ENCODE data around the gene GRK2.

The GRK2 gene

DNA sequence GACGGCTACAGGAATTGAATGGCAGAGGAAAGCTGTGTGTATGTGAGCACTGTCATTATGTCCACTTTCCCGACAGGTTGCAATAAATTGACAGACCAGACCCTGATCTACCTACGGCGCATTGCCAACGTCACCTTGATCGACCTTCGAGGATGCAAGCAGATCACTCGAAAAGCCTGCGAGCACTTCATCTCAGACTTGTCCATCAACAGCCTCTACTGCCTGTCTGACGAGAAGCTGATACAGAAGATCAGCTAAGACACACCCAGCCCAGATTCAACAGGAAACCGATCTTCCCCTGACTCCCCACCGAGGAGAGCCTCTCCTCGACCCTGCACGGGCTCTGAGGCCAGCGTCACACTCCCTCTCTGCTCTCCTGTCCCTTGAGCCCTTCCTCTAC, 11.5 kb upstream of the GRK2 start:
- no peak for DNase-seq

DNA sequence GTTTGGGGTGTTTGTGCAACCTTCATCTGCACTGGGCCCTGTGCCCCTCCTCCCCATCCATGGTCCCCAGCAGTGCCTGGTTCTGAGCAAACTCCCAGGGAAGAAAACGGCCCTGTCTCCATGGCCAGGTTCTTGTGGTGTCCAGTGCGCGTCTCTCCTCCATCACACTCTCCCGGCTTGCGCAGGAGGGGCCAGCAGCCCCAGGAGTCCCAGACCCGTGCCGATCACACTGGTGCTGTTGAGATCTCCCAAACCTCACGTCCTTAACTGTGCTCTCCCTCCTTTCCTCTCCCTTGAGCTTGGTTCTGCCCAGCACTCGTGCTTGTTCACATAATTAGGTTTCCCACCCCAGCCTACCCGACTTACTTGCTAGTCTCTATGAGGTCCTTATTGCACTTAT, 10.9 kb upstream of the GRK2 start:
- no peak for DNase-seq

DNA sequence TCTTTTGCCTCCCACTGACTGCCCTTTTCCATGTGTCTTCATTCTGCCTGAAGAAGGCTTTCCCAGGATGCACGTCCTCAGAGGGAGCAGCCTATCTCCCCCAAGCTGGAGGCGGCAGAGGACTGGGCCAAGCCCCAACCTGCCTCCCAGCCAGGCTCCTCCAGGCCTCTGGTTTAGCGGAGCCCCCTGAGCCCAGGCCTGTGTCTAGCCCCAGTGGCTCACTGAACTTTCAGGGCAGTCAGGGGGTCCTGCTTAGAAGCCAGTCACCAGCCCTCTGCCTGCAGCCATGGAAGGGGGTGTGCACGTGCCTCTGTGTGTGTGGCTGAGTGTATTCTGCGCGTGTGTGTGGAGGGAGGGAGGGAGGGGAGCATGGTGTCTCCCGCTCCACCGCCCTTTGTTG, 10.4 kb upstream of the GRK2 start:
- DNase-seq = no peak

DNA sequence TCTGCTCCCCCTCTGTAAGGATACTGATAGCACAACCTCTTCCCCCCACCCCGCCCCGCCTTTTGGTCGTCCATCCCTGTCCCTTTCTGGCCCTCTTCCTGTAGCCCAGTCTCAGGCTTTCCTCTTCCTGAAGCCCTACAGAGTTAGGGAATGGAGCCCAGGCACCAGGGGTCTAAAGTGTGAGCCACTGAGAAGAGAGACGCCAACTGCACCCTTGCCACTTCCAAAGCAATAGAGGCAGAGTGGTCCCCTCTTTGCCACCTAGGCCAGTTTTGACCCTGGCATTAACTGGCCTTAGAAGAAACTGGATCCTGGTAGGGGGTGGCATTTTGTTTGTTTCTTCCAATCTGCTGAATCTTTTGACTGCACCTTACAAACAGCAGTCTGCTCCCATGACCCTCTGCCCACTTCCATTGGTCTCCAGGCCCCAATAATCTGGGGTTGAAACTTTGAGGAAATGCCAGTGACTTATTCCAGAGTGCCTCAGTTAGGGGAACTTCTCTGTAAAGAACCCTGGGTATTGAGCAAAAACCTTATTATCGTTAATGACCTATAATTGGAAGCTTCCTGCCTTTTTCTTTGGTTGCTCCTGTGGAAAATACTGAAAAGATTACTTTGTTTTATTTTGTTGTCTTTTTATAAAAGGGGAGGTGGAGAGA, 9.7 kb upstream of the GRK2 start:
- DNase-seq = no peak

DNA sequence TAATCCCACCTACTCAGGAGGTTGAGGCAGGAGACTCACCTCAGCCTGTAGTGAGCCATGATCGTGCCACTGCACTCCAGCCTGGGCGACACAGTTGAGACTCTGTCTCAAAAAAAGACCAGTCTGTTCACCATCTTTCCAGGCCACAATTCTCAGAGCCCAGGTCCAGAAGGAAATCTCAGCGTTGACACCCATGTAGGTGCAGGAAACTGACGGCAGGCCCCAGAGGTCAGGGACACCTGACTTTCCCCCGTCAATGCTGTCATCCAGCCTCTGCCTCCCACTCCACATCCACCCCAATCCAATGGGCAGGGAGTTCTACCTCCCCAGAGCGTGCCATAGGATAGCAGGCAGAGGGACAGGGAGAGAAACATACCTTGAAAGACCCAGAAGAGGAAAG, 5.9 kb upstream of the GRK2 start:
- DNase-seq = no peak

DNA sequence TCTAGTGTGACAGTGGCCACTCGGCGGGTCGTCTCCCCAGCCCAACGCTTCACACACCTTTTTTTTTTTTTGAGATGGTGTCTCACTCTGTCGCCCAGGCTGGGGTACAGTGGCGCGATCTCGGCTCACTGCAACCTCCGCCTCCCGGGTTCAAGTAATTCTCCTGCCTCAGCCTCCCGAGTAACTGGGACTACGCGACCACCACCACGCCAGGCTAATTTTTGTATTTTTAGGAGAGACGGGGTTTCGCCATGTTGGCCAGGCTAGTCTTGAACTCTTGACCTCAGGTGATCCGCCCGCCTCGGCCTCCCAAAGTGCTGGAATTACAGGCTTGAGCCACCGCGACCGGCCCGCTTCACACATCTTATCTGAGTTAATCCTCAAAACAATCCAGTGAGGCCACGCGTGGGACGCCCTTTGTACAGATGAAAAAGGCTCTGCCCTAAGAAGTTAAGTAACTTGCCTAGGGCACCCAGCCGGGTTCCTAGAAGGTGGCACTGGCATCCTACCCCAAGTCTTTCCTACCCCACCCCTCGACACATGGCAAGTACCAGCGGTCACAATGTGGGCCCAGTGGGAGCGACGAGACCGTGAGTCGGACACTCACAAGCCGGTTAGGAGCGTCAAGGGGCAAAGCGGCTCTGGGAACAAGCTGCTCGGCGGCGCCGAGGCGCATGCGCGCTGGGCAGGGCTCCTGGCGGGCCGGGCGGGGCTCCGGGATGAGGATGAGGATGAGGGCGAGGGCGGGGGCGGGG, 5.2 kb upstream of the GRK2 start:
- DNase-seq = peak in 1 of 2 experiments; percentile 24

DNA sequence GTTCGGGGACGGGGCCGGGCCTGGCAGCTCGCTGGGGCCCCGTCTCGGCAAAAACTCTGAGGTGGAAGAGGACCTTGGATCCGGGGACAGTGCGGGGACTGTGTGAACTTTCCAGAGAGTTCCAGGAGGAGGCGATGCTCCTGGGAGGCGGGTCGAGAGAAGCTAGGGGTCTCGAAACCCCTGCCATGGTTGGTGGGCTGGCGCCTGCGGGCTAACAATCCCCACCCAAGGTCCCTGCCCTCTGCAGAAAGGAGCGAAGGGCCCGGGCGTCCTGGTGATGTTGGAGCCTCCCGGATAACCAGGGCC, 4.7 kb upstream of the GRK2 start:
- no peak for DNase-seq

DNA sequence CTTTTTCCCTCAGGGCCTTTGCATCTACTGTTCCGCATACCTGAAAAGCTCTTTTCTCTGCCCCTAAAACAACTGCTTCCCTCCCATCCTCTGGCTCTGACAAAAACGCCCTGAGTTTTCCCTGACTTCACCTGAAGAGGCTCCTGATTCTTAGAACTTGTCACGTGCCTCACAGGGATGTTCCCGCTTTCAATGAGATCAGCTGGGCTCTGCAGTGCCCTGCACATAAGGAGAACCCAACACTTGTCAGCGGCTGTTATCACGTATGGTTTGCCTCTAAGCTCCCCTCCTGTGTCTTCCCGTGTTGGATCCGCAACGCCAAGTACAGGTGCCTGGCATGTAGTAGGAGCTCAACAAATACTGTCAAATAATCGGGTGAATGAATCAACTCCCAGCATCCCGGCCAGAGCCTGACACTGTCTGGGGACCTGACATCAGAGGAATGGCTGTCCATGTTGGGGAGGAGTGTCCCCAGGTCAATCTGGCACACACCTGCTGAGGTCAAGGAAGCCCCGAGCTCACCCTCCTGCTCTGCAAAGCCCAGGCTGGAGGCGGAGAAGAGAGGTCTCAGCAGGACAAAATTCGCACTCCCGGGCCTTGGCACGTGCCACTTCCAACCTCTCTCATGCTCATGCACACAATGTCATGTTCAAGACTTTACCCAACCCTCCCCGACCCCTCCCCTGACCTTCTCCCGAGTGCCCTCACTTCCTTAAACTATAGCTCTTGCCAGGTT, 4.2 kb upstream of the GRK2 start:
- DNase-seq = no peak

DNA sequence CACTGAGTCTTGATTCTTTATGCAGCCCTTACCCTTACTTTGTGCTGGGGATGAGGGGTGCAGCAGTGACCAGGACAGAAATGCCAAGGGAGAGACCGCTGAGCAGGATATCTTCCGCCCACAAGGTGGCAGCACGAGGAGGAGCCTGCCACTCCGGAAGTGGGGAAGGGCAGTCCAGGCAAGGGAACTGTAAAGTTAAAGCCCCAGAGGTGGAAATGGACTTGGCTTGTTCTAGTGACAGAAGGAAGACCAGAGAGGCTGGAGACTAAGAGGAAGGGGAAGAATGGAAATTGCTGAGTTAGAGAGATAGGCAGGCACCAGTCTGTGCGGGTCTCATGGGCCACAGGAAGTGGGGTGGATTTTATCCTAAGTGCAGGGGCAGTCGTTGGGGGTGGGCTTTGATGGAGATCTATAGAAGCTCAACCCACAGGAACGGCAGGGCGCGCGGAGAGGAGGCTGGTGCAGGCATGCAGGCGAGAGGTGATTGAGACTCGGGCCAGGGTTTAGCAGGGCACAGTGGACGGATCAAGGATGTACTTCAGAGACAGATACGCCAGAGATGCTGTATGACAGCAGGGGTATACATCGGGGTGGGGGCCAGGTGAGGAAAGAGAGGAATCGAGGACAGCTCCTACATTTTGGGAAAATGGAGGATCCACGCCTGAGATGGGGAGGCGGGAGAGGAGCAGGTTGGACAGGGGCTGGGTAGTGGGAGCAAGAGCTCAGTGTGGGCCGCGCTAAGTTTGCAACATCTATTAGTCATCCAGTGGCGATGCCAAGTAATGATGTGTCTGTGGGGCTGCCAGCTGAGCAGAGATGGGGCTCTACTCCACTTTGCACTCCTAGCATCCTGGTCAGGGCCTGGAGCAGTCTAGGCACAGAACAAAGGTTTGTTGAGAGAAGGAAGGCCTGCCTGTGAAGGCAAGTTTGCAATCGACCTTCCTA, 3.3 kb upstream of the GRK2 start:
- peak; percentile 60 to 68 for DNase-seq

DNA sequence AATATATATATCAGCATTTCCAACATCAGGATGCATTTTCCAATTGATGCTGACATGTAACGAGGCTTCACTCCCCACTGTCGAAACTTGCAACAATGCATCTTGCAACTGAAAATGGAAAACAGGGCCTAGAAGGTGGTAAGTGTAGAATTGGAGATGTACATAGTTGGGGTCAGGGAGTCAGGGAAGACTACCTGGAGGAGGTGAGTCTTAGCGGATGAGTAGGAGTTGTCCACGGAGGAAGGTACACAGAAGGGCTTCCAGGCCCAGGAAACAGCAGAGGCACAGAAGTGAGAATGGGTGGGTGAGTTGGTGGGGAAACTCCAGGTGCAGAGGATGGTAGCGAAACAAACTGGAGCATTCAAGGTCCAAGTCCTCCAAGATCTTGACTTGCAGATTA, 2.0 kb upstream of the GRK2 start:
- no peak for DNase-seq

DNA sequence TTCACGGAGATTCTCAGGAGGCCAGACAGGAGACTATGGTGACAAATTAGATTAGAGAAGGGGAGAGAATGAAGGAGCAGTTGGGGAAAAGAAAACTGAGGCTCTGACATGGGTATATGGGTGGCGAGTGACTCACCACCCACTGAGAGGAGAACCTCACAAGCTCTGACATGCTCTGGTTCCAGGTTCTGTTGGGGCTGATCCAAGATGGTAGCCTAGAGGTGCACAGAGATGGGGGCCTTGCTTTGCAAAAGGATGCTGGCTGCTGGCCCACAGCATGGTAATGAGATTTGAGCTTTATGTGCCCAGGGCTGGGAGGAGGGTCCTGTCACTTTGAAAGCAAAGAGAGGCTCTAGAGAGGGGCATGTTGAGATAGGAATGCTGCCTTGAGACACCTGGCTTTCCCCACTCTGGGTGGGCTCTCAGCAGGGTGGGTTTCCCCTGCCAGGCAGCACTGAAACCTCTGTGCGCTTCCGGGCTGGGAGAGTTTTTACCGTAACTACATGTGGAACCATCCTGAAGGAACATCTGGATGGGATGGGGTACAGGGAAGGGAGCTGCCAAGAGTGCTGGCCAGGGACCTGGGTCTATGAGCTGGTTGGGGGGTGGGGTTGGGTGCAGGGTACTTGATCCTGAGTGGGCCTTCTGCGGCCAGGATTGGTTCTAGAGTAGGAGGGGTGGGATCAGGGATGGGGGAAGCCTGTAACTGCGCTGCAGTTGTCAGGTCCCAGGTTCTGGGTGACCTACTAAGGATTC, 1.2 kb upstream of the GRK2 start:
- DNase-seq = no peak

DNA sequence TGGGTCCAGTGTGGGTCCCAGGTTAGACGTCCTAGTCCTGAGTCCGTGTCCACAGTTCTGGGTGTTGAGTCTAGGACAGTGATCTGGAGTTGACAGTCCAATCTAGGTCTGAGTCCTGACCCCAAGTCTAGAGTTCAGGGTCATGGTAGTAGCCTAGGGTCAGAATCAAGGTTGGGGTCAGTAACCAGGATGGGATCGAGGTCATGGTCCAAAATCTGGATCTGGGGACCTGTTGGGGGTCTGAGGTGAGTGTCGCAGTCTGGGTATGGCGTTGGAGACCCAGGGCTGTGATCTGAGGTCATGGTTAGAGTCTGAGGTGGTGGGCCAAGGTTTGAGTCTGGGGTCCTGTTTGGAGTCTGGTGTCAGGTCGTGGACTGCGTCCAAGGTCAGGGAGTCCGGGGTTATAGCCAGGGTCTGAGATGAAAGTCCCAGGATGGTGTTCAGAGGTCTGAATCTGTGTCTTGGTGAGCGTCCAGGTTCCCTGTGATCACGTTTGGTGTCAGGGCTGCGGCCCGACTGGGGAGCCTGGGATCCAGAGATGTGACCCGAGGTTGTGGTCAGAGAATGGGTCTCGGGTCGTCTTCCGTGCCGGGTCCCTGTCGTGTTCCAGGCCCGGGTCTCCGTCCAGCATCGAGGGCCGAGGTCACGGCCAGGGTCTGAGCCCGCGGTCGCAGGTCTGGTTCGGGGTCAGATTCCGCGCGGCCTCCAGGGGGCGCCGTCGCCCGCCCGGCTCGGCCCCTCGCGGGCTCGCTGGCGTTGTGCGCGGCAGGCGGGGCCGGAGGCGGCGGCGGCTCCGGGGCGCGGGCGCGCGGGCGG, 432 bp upstream of the GRK2 start:
- DNase-seq = peak; percentile 68 to 81

DNA sequence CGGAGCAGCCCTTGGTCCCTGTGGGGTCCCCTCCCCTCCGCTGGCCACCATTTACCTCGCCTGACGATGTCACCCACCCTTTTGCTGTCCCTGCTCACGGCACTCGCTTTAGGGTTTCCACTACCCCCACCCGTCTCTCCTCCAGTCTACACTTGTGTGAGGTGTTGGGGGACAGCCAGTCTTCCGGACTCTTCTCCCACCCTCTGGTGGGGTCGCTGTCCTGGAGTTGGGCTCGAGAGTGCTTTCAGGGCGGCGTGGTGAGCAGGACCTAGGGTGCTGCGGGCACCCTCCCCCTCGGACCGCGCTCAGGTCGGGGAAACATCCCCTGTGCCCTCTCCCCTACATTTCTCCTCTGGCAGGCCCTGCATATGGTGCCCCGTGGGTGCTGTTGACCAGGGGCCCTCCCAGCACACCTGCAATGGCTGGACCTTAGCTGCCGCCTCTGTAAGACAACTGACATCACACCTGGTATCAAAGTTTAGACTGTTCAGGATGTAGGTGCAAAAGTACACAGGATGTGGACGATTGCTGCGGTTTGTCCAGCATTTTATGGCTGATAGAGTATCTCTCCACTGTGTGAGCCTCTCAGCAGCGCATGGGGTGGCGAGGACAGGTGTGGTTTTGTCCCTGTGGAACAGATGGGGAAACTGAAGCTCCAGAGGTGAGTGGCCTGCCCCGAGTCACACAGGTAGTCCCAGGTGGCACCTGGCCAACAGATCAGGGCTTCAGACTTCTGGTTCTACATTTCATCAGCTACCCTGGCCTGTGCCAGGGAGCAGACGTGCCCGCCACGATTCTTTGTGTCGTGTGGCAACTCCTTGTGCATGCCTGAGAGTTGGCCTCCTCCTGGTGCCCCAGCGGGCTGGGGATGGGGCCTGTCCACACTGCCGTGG, 1.2 kb downstream of the GRK2 start:
- DNase-seq = no peak

DNA sequence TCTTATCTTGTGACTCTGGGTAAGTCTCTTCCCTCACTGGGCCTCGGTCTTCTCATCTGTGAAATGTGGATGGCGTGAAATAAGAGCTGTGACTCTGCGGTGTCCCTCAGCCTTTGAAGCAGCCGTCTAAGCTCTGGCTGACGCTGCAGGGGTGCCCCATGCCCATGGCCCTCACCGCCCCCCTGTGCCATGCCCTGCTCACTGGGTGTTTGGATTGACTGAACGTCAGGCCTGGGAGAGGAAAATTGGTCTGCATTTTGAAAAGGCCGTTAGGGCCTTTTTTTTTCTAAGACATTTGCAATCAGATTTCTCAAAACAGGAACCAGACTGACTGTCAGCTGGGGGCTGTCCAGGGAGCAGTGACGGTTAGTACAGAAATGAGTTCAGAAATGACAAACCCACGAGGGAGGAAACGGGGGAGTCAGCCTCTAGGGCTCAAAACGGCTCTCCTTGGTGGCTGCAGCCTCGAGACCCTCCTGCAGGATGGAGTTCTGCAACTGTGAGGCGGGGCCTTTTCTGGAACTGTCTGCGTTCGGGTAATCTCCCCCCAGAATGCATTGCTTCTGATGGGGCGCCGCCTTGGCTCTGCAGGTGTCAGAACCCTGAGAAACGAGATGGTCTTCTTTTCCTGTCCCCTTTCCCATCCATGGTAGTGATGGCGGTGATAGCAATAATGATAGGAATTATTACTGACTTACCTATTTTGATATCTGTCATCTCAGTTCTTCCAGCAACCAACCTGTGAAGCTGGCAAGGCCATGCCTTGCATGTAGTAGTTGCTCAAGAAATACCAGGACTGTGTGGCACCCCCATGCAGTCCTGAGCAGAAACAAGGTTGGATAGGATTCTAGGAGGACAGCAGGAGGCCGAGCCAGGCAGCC, 2.0 kb downstream of the GRK2 start:
- peak in 1 of 2 experiments; percentile 45 for DNase-seq

DNA sequence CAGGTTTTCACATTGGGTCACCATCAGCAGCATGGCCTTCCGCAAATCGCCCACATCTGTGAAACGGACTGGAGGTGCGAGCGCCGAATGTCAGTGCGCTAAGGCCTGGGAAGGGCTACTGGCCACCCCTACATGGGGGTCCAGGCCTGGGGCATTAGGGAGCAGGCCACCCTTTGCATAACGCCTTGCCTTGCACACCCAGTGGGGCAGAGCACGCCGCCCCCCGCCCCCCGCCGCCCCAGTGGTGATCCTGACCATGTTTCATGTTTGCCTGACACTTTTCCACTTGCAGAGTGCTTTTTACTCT, 2.6 kb downstream of the GRK2 start:
- no peak for DNase-seq

DNA sequence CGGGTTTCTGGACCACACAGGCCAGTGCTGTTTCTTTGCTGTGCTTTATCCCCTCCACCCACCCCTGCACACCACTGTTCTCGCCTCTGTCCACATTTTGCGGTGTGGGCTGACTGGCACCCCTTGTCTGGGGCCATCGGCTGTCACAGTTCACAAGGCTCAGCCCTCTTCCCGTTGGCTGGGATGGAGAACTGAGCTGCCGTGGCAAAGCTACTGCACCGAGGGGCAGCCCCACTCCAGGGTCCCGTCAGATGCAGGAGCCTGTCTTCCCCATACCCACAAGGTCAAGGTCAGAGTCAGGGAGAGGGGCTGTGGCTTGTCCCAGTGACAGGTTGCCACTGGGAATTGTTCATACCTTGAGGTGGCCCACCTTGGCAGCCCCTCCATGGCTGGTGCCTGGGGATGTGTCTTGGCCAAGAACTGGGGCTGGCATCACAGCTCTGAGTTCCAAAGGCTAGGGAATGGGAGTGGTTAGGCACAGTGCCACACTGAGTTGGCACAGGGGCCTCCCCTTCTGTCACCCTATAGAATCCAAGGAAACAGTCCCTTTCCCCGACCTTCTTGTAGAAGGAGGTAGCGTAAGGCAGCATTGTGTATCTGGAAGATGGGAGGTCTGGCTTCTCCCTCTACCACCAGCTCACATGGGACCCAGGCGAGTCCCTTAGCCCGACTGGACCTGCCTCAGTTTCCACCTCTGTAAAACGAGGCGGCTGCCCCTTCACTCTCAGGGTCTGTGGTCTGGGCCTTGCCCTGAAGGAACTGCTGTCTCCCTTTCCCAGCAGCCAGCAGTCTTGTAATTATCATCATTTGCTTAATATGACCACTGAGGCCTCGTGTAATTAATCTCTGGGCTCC, 3.4 kb downstream of the GRK2 start:
- no peak for DNase-seq

DNA sequence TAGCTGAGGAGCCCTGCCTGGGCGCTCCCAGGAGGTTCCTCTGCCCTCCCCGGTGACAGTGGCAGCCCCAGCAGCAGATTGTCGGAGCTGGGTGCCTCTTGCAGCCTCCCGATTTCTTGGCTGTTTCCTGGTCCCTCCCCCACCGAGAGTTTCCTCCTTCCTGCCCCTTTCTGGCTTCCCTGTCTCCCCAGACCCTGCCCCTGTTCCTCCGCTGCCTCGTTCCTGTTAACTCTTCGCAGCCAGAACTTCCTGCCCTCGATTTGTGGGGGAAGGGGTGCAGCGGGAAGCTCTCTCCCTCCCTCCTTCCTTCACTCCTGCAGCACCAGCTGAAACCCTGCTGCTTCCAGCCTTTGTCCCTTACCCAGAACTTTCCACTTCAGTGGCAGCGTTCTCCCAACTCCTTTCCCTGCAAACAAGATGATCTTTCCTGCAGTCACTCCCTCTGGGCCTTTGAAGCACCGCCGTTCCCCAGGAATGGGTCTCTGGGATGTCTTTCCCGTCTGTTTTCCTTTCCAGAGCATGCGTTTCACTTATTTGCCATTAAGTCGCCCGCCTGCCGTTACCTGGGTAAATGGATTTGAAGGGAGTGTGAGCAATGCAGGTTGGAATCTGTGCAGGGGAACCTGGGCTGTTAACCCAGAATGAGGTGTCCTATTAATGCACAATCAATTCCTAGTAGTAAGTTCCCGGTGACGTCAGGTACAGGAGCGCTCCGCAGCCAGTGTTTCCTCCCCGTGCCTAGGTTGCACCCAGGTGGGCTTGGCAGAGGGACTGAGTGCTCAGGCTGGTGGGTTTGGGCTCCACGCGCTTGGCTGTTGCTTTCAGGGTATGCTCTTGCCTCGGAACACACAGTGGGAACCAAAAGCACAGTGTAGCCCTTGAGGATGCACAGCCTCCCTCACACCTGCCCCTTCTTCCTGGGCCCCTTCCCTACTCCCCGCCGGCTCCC, 4.3 kb downstream of the GRK2 start:
- no peak for DNase-seq
